ENCODE results near the gene SNRPD1. TPM values are rescaled to one million over a fixed set of nuclear protein-coding genes. Genes with fewer than 3 reads are reported as not detected.

Gene SNRPD1
- total and polyA plus RNA-seq, 9 of the 15 experiments (the other 6 are each of a cell fraction or from before 2014, with no cell fraction given), result 186 to 1,063 (median 313) TPM

- POLR2A ChIA-PET, result interaction anchor here (0.7 to 1.2 kb wide), 2 partner anchors 12 to 13 kb away, joined by 3 to 5 read pairs; no protein-coding TSS in a partner anchor
- H3K9me1 ChIP-seq (ENCODE audit: control insufficient read depth, insufficient read depth, low read length), result no peaks in the 10 kb centered on the region
- H3K4me3 ChIP-seq, result no peak overlapping the region
- H3K27me3 ChIP-seq (ENCODE audit: control insufficient read depth in 2 of 2, insufficient read depth in 2 of 2, low read length in 2 of 2), result no peaks in the 10 kb centered on the region
- H3K27ac ChIP-seq (ENCODE audit: extremely low read depth, low read depth, low read length), result peak overlapping the region; percentile 18; the same call in 1 of the 3 replicates
- BruUV-seq (replicated peaks), result TSS peak; percentile 14
- no peak for FAIRE-seq
- peaks cover 85% of the 10 kb centered on the region for H3K36me3 ChIP-seq (ENCODE audit: control insufficient read depth, insufficient read depth, low read length)
- H3K4me1 ChIP-seq (replicated peaks in 1 of 2; ENCODE audit: control insufficient read depth in 2 of 2, insufficient read depth in 2 of 2, low read length in 2 of 2), result no peaks in the 10 kb centered on the region; a peak in 1 of 5 replicates
- ATAC-seq, result no peak
- CTCF ChIA-PET (ENCODE audit: low intra/inter-chr PET ratio), result no interaction called here
- H3K9me3 ChIP-seq (replicated peaks; ENCODE audit: control insufficient read depth, insufficient read depth, low read depth, low read length), result no peaks in the 10 kb centered on the region
- in situ Hi-C loops (cut with MboI) (no loop called here), intact Hi-C loops (cut with micrococcal nuclease) (no loop called here)
- H2AFZ ChIP-seq (ENCODE audit: low read depth, low read length), result no peak overlapping the region
- no peak overlapping the region for H3K4me2 ChIP-seq (ENCODE audit: insufficient read depth, low read length)
- no peak for DNase-seq (ENCODE audit: extremely low read depth in 1 of 4, low spot score in 3 of 4)
- peaks cover 31% of the 10 kb centered on the region for H3K79me2 ChIP-seq (ENCODE audit: control insufficient read depth, insufficient read depth, low read length)
- H4K20me1 ChIP-seq (replicated peaks; ENCODE audit: control insufficient read depth, insufficient read depth, low read length), result no peaks in the 10 kb centered on the region; the same call in 1 of the 2 replicates
- H3K9ac ChIP-seq (ENCODE audit: insufficient read depth in 1 of 2, low read depth in 2 of 2, low read length in 2 of 2), result no peak overlapping the region
- TF ChIP-seq ZNF551 (CRISPR knock-in tag; IDR thresholded peaks at IDR 0.05) (no peak), ZBTB17 (CRISPR knock-in tag; IDR thresholded peaks at IDR 0.05) (no peak), FIP1L1 (IDR thresholded peaks at IDR 0.05; ENCODE audit: low read depth, low read length, poor library complexity, severe bottlenecking) (no peak), ZNF639 (CRISPR knock-in tag; conservative IDR thresholded peaks at IDR 0.05 in 1 of 2, IDR thresholded peaks at IDR 0.05 in 1 of 2) (no peak), POLR2A (conservative IDR thresholded peaks at IDR 0.05) (peak; percentile 33; the same call in 1 of the 2 replicates), ZNF232 (CRISPR knock-in tag; IDR thresholded peaks at IDR 0.05) (no peak), ZNF561 (CRISPR knock-in tag; conservative IDR thresholded peaks at IDR 0.05) (no peak), ZNF174 (CRISPR knock-in tag; IDR thresholded peaks at IDR 0.05) (no peak)
- WGBS (ENCODE audit: insufficient coverage, low coverage, missing lambda C conversion rate), result 89% methylated on average over 8 of the region's 9 CpGs
These were observed 17.1 kb downstream of the SNRPD1 start for GRCh38 chr18:21629089-21629832.

All from K562 (cell line).